ENCODE data around the gene MMP23B.
A peak's percentile ranks its signal among the peaks of the same experiment; 100 is the strongest.

The MMP23B gene

GRCh38 chr1:1613509-1614082, 18.4 kb upstream of the MMP23B start:
- TF ChIP-seq USF1 (IDR thresholded peaks at IDR 0.05), result no peak
- TF ChIP-seq REST (IDR thresholded peaks at IDR 0.05; ENCODE audit: low read depth), result no peak

GRCh38 chr1:1614204-1614953, 17.6 kb upstream of the MMP23B start:
- TF ChIP-seq FOXM1 (IDR thresholded peaks at IDR 0.05; ENCODE audit: borderline replicate concordance, low read depth), result no peak
- no peak for TF ChIP-seq YY1 (IDR thresholded peaks at IDR 0.05; ENCODE audit: low read depth)
- no peak for TF ChIP-seq REST (IDR thresholded peaks at IDR 0.05; ENCODE audit: low read depth)
- TF ChIP-seq NFIC (IDR thresholded peaks at IDR 0.05), result no peak
- no peak for TF ChIP-seq USF1 (IDR thresholded peaks at IDR 0.05)
- TF ChIP-seq TAF1 (IDR thresholded peaks at IDR 0.05; ENCODE audit: low read depth), result no peak
- no peak for TF ChIP-seq RAD21 (IDR thresholded peaks at IDR 0.05; ENCODE audit: low read depth)

GRCh38 chr1:1614954-1615255, 17.1 kb upstream of the MMP23B start:
- TF ChIP-seq TAF1 (IDR thresholded peaks at IDR 0.05; ENCODE audit: low read depth) (peak; percentile 9; the same call in 1 of the 2 replicates), REST (IDR thresholded peaks at IDR 0.05; ENCODE audit: low read depth) (no peak), NFIC (IDR thresholded peaks at IDR 0.05) (no peak)

- TF ChIP-seq CREB1 (IDR thresholded peaks at IDR 0.05; ENCODE audit: low read depth) (peak; percentile 95), MAX (IDR thresholded peaks at IDR 0.05) (peak; percentile 55), TAF1 (IDR thresholded peaks at IDR 0.05; ENCODE audit: low read depth) (peak; percentile 46), EP300 (IDR thresholded peaks at IDR 0.05; ENCODE audit: borderline replicate concordance) (peak; percentile 32; the same call in 1 of the 2 replicates), TCF12 (IDR thresholded peaks at IDR 0.05; ENCODE audit: low read depth) (no peak), ZBTB7A (IDR thresholded peaks at IDR 0.05; ENCODE audit: low read depth) (peak; percentile 78; the same call in 1 of the 2 replicates), NFIC (IDR thresholded peaks at IDR 0.05) (no peak), USF1 (IDR thresholded peaks at IDR 0.05) (peak; percentile 34; the same call in 1 of the 2 replicates), EGR1 (IDR thresholded peaks at IDR 0.05) (peak; percentile 85), RAD21 (IDR thresholded peaks at IDR 0.05; ENCODE audit: low read depth) (no peak; the same call in 1 of the 2 replicates)
Observed at GRCh38 chr1:1615256-1616044, 16.5 kb upstream of the MMP23B start, which contains the start of gene MIB2. MIB2 (plus strand) TSS chr1:1615500; CDS start chr1:1623453, 7,953 bp downstream.

Measured in Ishikawa (cell line).